Right lobe of liver (tissue), 4 donors: ENCODE measurements around the gene PCSK7.

Source experiments
- CTCF ChIP-seq, 4 donors: fragments of 200-600 bp in 3 of 4; fragments of 450-650 bp in 1 of 4; IDR thresholded peaks; one replicate each; pipeline versions ENCODE4 v1.5.1 to v1.8.0; 2016 to 2022; ENCODE audit warnings: antibody characterized with exemption in 4 of 4, mild to moderate bottlenecking in 2 of 4
- POLR2A ChIP-seq: fragments of 450-650 bp; IDR thresholded peaks from one replicate; pipeline ENCODE4 v1.6.1; 2017; ENCODE audit warnings: antibody characterized with exemption, mild to moderate bottlenecking
- donor health status: DM: no; HTN: no; CAD: no.
- donor health status: DM: no; HTN: no; CAD: no.
- donor health status: DM: no; HTN: yes; CAD: no.

GRCh38 chr11:117220999-117221774 is 10.7 kb downstream of the PCSK7 start:
- TF ChIP-seq CTCF (IDR thresholded peaks at IDR 0.05) = no peak
- TF ChIP-seq POLR2A = no peak
